K562 (cell line): ENCODE data around the gene ECM1. TPM values are rescaled to one million over a fixed set of nuclear protein-coding genes. Genes with fewer than 3 reads are reported as not detected.

Source experiments
- CBX3 ChIP-seq, 2 experiments: IDR thresholded peaks; 1 replicate in 1 of 2; 2 replicates in 1 of 2; pipeline ENCODE4 v1.6.1; 2012; ENCODE audit warnings: inconsistent platforms in 2 of 2, low read length in 2 of 2, borderline replicate concordance in 1 of 2, control low read depth in 1 of 2
- DNMT1 ChIP-seq: fragments of 450-650 bp; IDR thresholded peaks from 2 replicates; pipeline ENCODE4 v1.6.1; 2016; ENCODE audit warnings: antibody characterized with exemption, mild to moderate bottlenecking
- GATAD2B ChIP-seq: fragments of 450-650 bp; IDR thresholded peaks from 2 replicates; pipeline ENCODE4 v1.6.1; 2017; ENCODE audit warnings: mild to moderate bottlenecking, borderline replicate concordance
- HBP1 ChIP-seq: fragments of 450-650 bp; formaldehyde crosslinking; IDR thresholded peaks from 2 replicates; pipeline ENCODE4 v1.4.0; 2022; ENCODE audit warnings: missing genetic modification characterization
- HDAC8 ChIP-seq: fragments of 450-650 bp; IDR thresholded peaks from 2 replicates; pipeline ENCODE4 v1.6.1; 2016; ENCODE audit warnings: mild to moderate bottlenecking, missing genetic modification characterization, moderate library complexity, missing compliant biosample characterization
- HOMEZ ChIP-seq: fragments of 250-450 bp; sonication (Bioruptor Pico); IDR thresholded peaks from 2 replicates; pipeline ENCODE4 v1.4.0; 2020; ENCODE audit warnings: mild to moderate bottlenecking, moderate library complexity
- KAT8 ChIP-seq: fragments of 450-650 bp; IDR thresholded peaks from 2 replicates; pipeline ENCODE4 v1.6.1; 2016; ENCODE audit warnings: low read depth, mild to moderate bottlenecking
- KLF10 ChIP-seq: fragments of 250-450 bp; sonication (Bioruptor Pico); IDR thresholded peaks from 2 replicates; pipeline ENCODE4 v1.6.1; 2021; ENCODE audit warnings: matching md5 sums
- MIER1 ChIP-seq: fragments of 450-650 bp; IDR thresholded peaks from 2 replicates; pipeline ENCODE4 v1.6.1; 2016; ENCODE audit warnings: antibody characterized with exemption, mild to moderate bottlenecking, low read depth
- POLR2A ChIP-seq: fragments of 450-650 bp; conservative IDR thresholded peaks from 2 replicates; pipeline ENCODE4 v1.6.1; 2016
- SP1 ChIP-seq: sonication (generic); formaldehyde crosslinking; IDR thresholded peaks from 2 replicates; pipeline ENCODE4 v1.8.1; 2022; ENCODE audit warnings: mild to moderate bottlenecking, missing genetic modification reagents
- UBTF ChIP-seq, 2 experiments: IDR thresholded peaks; 2 replicates each; pipeline ENCODE4 v1.6.1; 2012; ENCODE audit warnings: improper control_type of control experiment in 2 of 2, low read depth in 2 of 2, low read length in 2 of 2, borderline replicate concordance in 1 of 2
- ZBTB1 ChIP-seq: sonication (generic); formaldehyde crosslinking; IDR thresholded peaks from 2 replicates; pipeline ENCODE4 v1.8.1; 2023; ENCODE audit warnings: missing genetic modification reagents, low read depth, mild to moderate bottlenecking, borderline replicate concordance
- ZNF407 ChIP-seq: fragments of 450-650 bp; IDR thresholded peaks from 2 replicates; pipeline ENCODE4 v1.6.1; 2016; ENCODE audit warnings: low read depth
- polyA plus RNA-seq, 8 experiments: library from polyadenylated mRNA; depleted of rRNA in 4 of 8; stranded (reverse) in 5 of 8; unstranded in 3 of 8; fragments of >200 nt; fragmentation: Nextera tagmentation in 2 of 8; fragmentation: Illumina TruSeq in 1 of 8; extraction: Ambion mirVana in 2 of 8; extraction: Trizol in 1 of 8; gene quantifications; 2 replicates each; pipeline versions ENCODE4 v1.2.1 to v1.2.3, GENCODE V29; 2011 to 2014; ENCODE audit warnings: inconsistent platforms in 1 of 8, missing spikeins in 1 of 8
- total RNA-seq, 7 experiments: library from RNA; depleted of rRNA in 6 of 7; stranded (reverse); fragments of >200 nt in 6 of 7; fragmentation: Illumina TruSeq in 2 of 7; extraction: Trizol in 2 of 7; gene quantifications; 2 replicates each; pipeline versions ENCODE4 v1.2.1 to v1.2.3, GENCODE V29; 2011 to 2021; ENCODE audit warnings: low replicate concordance in 1 of 7

ECM1 gene
- total and polyA plus RNA-seq, 9 of the 15 experiments (the other 6 are each of a cell fraction or from before 2014, with no cell fraction given): 6.6 to 52.2 (median 12.8) TPM

- TF ChIP-seq ZNF407 (no peak), MIER1 (no peak), ZBTB1 (CRISPR knock-in tag) (0 out of 2 replicates have a peak, but pooled peaks have one; percentile 22), CBX3 (IDR thresholded peaks at IDR 0.05; ENCODE audit: borderline replicate concordance in 1 of 2, low read length in 2 of 2) (no peak), POLR2A (peak; percentile 80; the same call in 1 of the 2 replicates), SP1 (0 out of 2 replicates have a peak, but pooled peaks have one; percentile 14), UBTF (IDR thresholded peaks at IDR 0.05; ENCODE audit: borderline replicate concordance in 1 of 2, low read depth in 2 of 2, low read length in 2 of 2) (no peak; a peak in 1 of 4 replicates), DNMT1 (no peak), KLF10 (CRISPR knock-in tag) (no peak), GATAD2B (no peak), KAT8 (no peak), HDAC8 (tag) (no peak), HBP1 (CRISPR knock-in tag) (no peak), HOMEZ (no peak)
These were observed 41.8 kb downstream of the ECM1 start (continued) for GRCh38 chr1:150549496-150550221.
